ENCODE measurements around the gene VSTM1.
"Not testable (repeated sequence)": the region's sequence is repeated elsewhere in the genome, so short reads cannot be mapped to it uniquely, and the experiment has no call there.

Gene VSTM1

DNA sequence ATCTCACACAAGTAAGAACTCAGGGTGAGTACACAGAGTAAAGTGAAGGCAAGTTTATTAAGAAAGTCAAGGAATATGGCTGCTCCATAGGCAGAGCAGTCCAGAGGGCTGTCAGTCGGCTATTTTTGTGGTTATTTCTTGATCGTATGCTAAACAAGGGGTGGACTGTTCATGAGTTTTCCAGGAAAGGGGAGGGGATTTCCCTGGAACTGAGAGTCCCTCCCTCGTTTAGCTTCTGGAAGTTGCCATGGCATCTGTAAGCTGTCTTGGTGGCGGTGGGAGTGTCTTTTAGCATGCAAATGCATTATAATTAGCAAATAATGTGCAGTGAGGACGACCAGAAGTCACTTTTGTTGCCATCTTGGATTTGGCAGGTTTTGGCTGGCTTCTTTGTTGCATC lies 5.8 kb upstream of the VSTM1 start:
- DNase-seq (ENCODE audit: insufficient read length, low spot score) (no peak), FAIRE-seq (no peak)
- TF ChIP-seq, protein P1, sequence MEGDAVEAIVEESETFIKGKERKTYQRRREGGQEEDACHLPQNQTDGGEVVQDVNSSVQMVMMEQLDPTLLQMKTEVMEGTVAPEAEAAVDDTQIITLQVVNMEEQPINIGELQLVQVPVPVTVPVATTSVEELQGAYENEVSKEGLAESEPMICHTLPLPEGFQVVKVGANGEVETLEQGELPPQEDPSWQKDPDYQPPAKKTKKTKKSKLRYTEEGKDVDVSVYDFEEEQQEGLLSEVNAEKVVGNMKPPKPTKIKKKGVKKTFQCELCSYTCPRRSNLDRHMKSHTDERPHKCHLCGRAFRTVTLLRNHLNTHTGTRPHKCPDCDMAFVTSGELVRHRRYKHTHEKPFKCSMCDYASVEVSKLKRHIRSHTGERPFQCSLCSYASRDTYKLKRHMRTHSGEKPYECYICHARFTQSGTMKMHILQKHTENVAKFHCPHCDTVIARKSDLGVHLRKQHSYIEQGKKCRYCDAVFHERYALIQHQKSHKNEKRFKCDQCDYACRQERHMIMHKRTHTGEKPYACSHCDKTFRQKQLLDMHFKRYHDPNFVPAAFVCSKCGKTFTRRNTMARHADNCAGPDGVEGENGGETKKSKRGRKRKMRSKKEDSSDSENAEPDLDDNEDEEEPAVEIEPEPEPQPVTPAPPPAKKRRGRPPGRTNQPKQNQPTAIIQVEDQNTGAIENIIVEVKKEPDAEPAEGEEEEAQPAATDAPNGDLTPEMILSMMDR (IDR thresholded peaks at IDR 0.05; ENCODE audit: insufficient read depth, missing control alignments): no peak

DNA sequence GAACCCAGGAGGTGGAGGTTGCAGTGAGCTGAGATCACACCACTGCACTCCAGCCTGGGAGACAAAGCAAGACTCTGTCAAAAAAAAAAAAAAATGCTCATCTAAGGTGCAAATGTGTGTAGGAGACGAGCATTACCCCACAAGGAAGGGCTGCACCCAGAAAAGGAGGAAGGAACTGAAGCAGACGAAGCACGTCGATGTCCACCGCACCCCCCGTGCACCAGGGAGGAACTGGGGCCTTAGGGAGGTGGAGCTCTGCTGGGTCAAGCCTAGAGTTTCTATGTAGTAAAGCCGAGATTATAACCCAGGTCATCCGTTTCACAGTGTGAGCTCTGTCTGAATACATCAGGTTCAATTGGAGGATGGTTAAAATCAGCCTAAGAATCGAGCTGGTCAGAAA lies 1.1 kb downstream of the VSTM1 start:
- TF ChIP-seq, protein P1 (IDR thresholded peaks at IDR 0.05; ENCODE audit: insufficient read depth, missing control alignments): no peak
- FAIRE-seq (no peak), DNase-seq (ENCODE audit: insufficient read length, low spot score) (no peak)

DNA sequence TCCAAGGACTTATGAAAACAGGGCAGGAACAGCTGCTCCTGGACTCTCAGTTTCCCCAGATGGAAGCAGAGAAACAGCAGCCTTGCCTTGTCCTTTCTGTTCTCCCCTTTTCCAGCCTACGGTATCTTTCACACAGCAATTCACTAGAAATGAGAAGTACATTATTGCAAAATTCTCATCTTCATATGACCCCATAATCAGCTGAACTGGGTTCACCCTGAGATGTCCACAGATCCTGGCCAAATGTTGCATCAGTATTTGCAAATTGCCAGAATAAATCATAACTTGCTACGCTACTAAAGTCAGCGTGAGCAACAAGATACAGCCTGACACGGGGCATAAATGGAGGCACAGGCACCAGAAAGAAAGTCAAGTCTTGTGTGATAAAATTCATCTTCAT lies 16.1 kb downstream of the VSTM1 start:
- no peak for FAIRE-seq
- DNase-seq (ENCODE audit: insufficient read length, low spot score): no peak
- TF ChIP-seq, protein P1 (IDR thresholded peaks at IDR 0.05; ENCODE audit: insufficient read depth, missing control alignments): no peak

DNA sequence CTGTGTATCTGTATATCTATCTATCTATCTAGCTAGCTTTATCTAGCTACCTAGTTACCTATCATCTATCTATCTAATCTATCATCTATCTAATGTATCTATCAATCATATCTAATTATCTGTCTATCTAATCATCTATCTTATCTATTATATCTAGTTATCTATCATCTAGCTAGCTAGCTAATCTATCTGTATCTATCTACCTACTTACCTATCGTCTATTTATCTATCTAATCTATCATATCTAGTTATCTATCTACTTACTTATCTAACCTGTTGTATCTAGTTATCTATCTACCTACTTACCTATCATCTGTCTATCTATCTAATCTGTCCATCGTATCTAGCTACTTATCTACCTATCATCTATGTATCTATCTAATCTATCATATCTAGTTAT lies 17.9 kb downstream of the VSTM1 start:
- TF ChIP-seq, protein P1 (IDR thresholded peaks at IDR 0.05; ENCODE audit: insufficient read depth, missing control alignments): no peak
- DNase-seq (ENCODE audit: insufficient read length, low spot score) (no peak), FAIRE-seq (no peak)

DNA sequence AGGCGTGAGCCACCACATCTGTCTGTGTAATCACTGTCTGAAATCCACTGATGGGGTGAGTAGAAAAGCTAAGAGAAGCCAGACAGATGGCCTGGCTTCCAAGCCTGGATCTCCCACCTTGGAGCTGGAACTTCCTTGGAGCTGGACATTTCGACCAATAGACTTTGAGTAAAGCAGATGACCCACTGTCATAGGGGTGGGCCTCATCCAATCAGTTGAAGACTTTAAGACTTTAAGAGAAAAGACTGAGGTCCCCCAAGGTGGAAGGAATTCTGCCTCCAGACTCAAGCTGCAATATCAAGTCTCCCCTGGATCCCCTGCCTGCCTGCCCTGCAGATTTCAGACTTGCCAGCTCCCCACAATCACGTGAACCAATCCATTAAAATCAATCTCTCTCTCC lies 20.7 kb downstream of the VSTM1 start:
- FAIRE-seq: no peak
- TF ChIP-seq, protein P1 (IDR thresholded peaks at IDR 0.05; ENCODE audit: insufficient read depth, missing control alignments): no peak
- no peak for DNase-seq (ENCODE audit: insufficient read length, low spot score)

DNA sequence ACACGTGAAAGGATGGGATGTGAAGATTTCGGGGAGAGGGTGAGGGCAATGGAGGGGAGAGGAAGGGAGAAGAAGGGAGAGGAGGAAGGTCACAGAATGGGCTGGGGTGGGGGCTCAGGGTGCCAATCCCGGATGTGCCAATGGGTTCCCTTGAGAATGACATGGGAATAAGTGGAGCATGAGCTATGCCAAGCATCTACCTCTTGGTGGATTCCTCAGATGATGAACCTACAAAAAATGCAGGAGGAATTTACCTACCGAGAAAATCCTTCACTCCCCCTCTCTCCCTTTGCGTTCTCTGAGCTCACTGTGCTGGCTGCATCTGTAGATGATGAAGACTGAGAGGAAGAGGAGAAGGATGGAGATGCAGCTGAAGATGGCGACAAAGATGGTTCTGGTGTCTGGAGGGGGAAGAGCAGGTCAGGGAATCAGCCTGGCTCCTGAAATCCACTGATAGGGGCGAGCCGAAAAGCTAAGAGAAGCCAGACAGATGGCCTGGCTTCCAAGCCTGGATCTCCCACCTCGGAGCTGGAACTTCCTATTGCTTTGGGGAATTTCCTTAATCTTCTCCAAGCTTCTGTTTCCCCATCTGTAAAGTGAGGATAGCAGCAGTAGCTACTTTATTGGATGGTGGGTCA lies 21.6 kb downstream of the VSTM1 start:
- DNase-seq (ENCODE audit: insufficient read length, low spot score) (no peak), FAIRE-seq (no peak)
- TF ChIP-seq, protein P1 (IDR thresholded peaks at IDR 0.05; ENCODE audit: insufficient read depth, missing control alignments): no peak

DNA sequence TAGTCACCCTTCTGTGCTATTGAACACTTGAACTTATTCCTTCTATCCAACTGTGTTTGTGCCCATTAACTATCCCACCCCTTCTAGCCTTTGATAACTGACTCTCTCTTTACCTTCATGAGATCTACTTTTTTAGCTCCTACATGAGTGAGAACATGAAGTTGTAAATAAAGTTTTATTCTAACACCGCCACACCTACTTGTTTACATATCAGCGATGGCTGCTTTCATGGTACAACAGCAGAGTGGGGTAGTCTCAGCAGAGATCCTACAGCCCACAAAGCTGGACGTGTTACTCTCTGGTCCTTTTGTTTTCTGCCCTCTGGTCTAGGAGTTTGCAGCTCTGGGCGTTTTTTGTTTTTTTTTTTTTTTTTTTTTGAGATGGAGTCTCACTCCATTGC lies 23.7 kb downstream of the VSTM1 start:
- FAIRE-seq (no peak), DNase-seq (ENCODE audit: insufficient read length, low spot score) (no peak)
- TF ChIP-seq, protein P1 (IDR thresholded peaks at IDR 0.05; ENCODE audit: insufficient read depth, missing control alignments): no peak

DNA sequence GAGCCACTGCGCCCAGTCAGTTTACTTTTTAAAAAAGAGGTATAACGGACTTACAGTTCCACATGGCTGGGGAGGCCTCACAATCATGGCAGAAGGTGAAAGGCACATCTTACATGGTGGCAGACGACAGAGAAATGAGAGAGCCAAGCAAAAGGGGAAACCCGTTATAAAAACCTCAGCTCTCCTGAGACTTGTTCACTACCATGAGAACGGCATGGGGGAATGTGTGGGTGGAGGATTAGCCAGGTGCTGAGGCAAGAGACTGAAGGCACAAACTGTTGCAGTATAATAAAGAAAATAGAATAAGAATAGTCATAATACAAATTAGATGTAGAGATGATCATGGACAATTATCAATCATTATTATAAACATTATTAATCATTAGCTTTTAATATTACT lies 27.2 kb downstream of the VSTM1 start:
- FAIRE-seq; DNase-seq (ENCODE audit: insufficient read length, low spot score): not testable (repeated sequence)
